HG02884 (cell line): ENCODE data around the gene FRMD6.
"Not testable (repeated sequence)": the region's sequence is repeated elsewhere in the genome, so short reads cannot be mapped to it uniquely, and the experiment has no call there.

Experiments
- ATAC-seq: cut with Tn5 transposase; IDR thresholded peaks from one replicate; pipeline ENCODE4 v1.9.1; 2021; ENCODE audit warnings: mild to moderate bottlenecking, moderate library complexity; ENCODE audit not compliant: unreplicated experiment

Gene FRMD6

GRCh38 chr14:51766586-51766985, 114.9 kb downstream of the FRMD6 start:
- ATAC-seq: not testable (repeated sequence)

- ATAC-seq: not testable (repeated sequence)
Observed at GRCh38 chr14:51769261-51769660, 117.6 kb downstream of the FRMD6 start.

GRCh38 chr14:51774209-51774608, 122.5 kb downstream of the FRMD6 start:
- ATAC-seq: no peak

DNA sequence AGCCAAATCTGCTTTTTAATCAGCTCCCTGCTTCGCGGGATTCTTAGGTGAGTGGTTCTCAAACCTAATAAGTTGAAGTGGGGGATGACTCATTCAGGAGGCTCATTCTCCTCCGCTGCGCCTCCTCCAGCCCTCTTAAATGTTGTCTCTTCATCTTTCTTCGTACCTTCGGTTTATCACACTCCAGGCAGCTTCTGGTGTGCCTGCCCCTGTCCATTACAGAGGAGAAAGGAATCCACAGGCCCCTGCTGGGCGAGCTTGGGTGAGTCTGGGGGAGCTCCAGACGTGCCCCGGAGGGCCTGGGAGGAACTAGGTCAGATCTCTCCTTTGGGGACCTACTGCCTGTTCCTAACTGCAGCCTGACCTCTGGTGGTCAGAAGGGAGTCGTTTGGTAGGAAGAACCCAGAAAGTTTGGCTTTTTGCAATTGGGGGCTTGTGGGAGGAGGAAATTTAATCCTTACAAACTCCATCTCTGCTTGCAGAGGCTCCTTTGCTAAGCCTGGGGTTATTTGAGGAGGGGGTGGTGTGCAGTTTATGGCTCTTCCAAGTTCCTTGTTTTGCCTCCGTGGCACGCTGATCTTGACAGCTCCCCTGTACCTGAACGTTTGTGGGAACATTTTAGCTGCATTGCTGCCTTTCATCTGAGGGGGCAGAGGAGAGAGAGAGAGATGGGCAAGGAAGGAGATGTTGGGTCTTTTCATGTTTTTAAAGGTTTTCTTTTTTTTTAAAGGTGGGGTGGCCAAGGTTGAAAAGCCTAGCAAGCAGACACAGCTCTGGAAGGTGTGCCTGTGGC, 124.6 kb downstream of the FRMD6 start:
- ATAC-seq: no peak

GRCh38 chr14:51780006-51780692, 128.4 kb downstream of the FRMD6 start:
- no peak for ATAC-seq
